Keratinocyte (primary cell): ENCODE results near the gene LRPPRC. TPM values are rescaled to one million over a fixed set of nuclear protein-coding genes. Genes with fewer than 3 reads are reported as not detected.

Source experiments
- DNase-seq: peaks from one replicate; pipeline ENCODE4 v3.0.0-alpha.2; 2011; ENCODE audit warnings: low read depth, missing footprints, low spot score
- FAIRE-seq: peaks from 2 replicates; lab custom pipeline; 2011; peaks lifted over from hg19 to GRCh38; lab: Jason Lieb, UNC
- H2AFZ ChIP-seq: 2 replicates; pipeline ENCODE4 v1.6.0; 2012; ENCODE audit warnings: low read length, control low read depth, inconsistent platforms; ENCODE audit not compliant: control insufficient read depth
- H3K27ac ChIP-seq: 2 replicates; pipeline ENCODE4 v1.5.1; 2011; ENCODE audit warnings: low read length; ENCODE audit not compliant: control insufficient read depth, insufficient read depth
- H3K27me3 ChIP-seq: 3 replicates; pipeline ENCODE4 v1.6.0; 2011; ENCODE audit warnings: low read length; ENCODE audit not compliant: control insufficient read depth, insufficient read depth; ENCODE audit errors: extremely low read depth
- H3K36me3 ChIP-seq, 2 experiments: 2 replicates in 1 of 2; 3 replicates in 1 of 2; pipeline ENCODE4 v1.5.1; 2011; ENCODE audit warnings: low read length in 2 of 2, mild to moderate bottlenecking in 1 of 2; ENCODE audit not compliant: control insufficient read depth in 2 of 2, insufficient read depth in 2 of 2; ENCODE audit errors: extremely low read depth in 1 of 2
- H3K4me1 ChIP-seq: 3 replicates; pipeline ENCODE4 v1.5.1; 2011; ENCODE audit warnings: low read length; ENCODE audit not compliant: control insufficient read depth, insufficient read depth; ENCODE audit errors: extremely low read depth
- H3K4me2 ChIP-seq: 3 replicates; pipeline ENCODE4 v1.6.0; 2011; ENCODE audit warnings: low read depth, low read length; ENCODE audit not compliant: control insufficient read depth, insufficient read depth; ENCODE audit errors: extremely low read depth
- H3K4me3 ChIP-seq, 3 experiments: fragments of 200-600 bp in 1 of 3; sonication (generic) in 1 of 3; 2 replicates in 2 of 3; 3 replicates in 1 of 3; pipeline ENCODE4 v1.5.1; 2011 to 2016; ENCODE audit warnings: low read length in 3 of 3, mild to moderate bottlenecking in 3 of 3, control low read depth in 2 of 3, inconsistent platforms in 1 of 3, low read depth in 1 of 3, mixed read lengths in 1 of 3, mixed run types in 1 of 3, moderate library complexity in 1 of 3; ENCODE audit not compliant: control insufficient read depth in 2 of 3, insufficient read depth in 2 of 3; ENCODE audit errors: extremely low read depth in 1 of 3
- H3K79me2 ChIP-seq: 2 replicates; pipeline ENCODE4 v1.6.0; 2012; ENCODE audit warnings: low read length; ENCODE audit not compliant: control insufficient read depth, insufficient read depth
- H3K9ac ChIP-seq: 3 replicates; pipeline ENCODE4 v1.6.0; 2011; ENCODE audit warnings: low read length; ENCODE audit not compliant: control insufficient read depth, insufficient read depth; ENCODE audit errors: extremely low read depth
- H3K9me1 ChIP-seq: 3 replicates; pipeline ENCODE4 v1.6.0; 2011; ENCODE audit warnings: low read length; ENCODE audit not compliant: control insufficient read depth, insufficient read depth; ENCODE audit errors: extremely low read depth
- H3K9me3 ChIP-seq: 2 replicates; pipeline ENCODE4 v1.5.1; 2012; ENCODE audit warnings: low read depth, low read length; ENCODE audit not compliant: control insufficient read depth
- H4K20me1 ChIP-seq: 3 replicates; pipeline ENCODE4 v1.6.0; 2011; ENCODE audit warnings: low read length; ENCODE audit not compliant: control insufficient read depth, insufficient read depth; ENCODE audit errors: extremely low read depth
- EZH2 ChIP-seq: IDR thresholded peaks from one replicate; pipeline ENCODE4 v1.6.1; 2012; ENCODE audit warnings: inconsistent platforms, mild to moderate bottlenecking, low read length, moderate library complexity
- dilution Hi-C: fragments of 300-500 bp; cut with MboI; formaldehyde crosslinking; loops from one replicate; pipeline ENCODE4 v1.7.0; 2020; ENCODE audit warnings: low sequenced_read_pairs; ENCODE audit not compliant: extremely low pct_ligation_motif_present
- polyA minus RNA-seq, 3 experiments: library from RNA; depleted of rRNA, polyadenylated mRNA; stranded (reverse); fragments of >200 nt; gene quantifications; 1 replicate in 1 of 3; 2 replicates in 1 of 3; 3 replicates in 1 of 3; pipeline ENCODE4 v1.2.3, GENCODE V29; 2011
- polyA plus RNA-seq, 5 experiments: library from polyadenylated mRNA; depleted of rRNA in 3 of 5; stranded (reverse) in 3 of 5; stranded (forward) in 1 of 5; unstranded in 1 of 5; fragments of >200 nt; gene quantifications; 1 replicate in 1 of 5; 2 replicates in 3 of 5; 3 replicates in 1 of 5; pipeline versions ENCODE4 v1.2.1 to v1.2.3, GENCODE V29; 2011 to 2012; ENCODE audit warnings: missing spikeins in 2 of 5, low read depth in 1 of 5, low replicate concordance in 1 of 5
- TF ChIP-seq, protein P1 (sequence below), 3 experiments: IDR thresholded peaks in 1 of 3; conservative IDR thresholded peaks in 1 of 3; optimal IDR thresholded peaks in 1 of 3; 2 replicates in 2 of 3; 3 replicates in 1 of 3; pipeline versions ENCODE3 to v1.5.1; 2011; ENCODE audit warnings: low read length in 3 of 3, mild to moderate bottlenecking in 3 of 3, moderate library complexity in 2 of 3, control low read depth in 1 of 3, inconsistent platforms in 1 of 3; ENCODE audit not compliant: insufficient read depth in 2 of 3; ENCODE audit errors: extremely low read depth in 1 of 3

Gene LRPPRC
- polyA plus RNA-seq (59.0 to 115 TPM (median 61.4 TPM) in 3 replicates), polyA minus RNA-seq (23.0 to 181 TPM (median 78.1 TPM) in 3 replicates)
- 65.2 TPM for polyA plus RNA-seq (2011; ENCODE audit: low read depth)
- polyA plus RNA-seq (2011; cell fraction: cytosol; rRNA removed): 46.0 and 95.0 TPM in 2 replicates
- polyA plus RNA-seq (2011; cell fraction: nucleus; rRNA removed): 85.8 and 129 TPM in 2 replicates
- polyA plus RNA-seq (2012; ENCODE audit: low replicate concordance): 38.9 and 60.7 TPM in 2 replicates
- 161 TPM for polyA minus RNA-seq (2011; cell fraction: cytosol; rRNA and poly(A)+ RNA removed)
- 107 and 191 TPM in 2 replicates for polyA minus RNA-seq (2011; cell fraction: nucleus; rRNA and poly(A)+ RNA removed)

DNA sequence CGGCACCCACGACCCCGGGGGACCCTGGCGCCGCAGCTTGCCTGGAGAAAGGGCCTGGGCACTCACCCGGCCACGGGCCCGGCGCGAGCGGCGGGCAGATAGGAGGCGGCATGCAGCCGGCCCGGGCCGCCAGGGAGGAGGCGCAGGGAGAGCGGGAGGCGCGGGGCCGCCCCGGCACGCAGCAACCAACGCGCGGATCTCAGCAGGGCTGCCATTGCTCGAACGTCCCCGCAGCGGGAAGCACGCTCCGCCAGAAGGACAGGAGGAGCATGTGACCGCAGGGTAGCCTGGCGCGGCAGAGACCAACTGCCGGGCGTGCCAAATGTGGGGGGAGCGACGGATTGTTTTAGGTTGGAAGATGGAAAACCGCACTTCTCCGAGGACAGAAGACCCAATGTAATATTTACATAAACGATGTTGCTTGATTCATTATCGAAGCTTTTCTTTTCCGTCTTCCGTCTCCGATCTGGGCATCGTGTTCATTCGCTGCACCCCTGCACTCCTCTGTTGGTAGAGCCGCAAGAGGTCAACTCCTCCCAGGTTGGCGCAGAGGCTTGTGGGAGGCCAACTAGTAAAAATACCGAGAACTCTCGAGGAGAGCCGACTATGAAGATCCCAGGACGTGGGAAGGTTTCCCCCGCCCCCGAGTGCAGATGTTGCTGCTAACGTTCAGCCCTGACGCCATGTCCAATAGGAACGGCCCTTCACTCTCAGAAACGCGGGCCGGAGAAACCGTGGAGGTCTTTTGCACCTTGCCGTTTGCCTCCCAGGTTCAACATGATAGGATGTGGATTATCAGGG lies at the start of gene LRPPRC:
Gene LRPPRC (minus strand): TSS at position 257 of the 801 bp plus-strand sequence. CDS start 42 bp downstream, at position 215.
- Histone ChIP-seq H3K4me3 (peak within 1 kb of the TSS; percentile 96 to 99 (median 98)), H3K9me3 (no peaks in the 10 kb centered on the region), H3K79me2 (peaks cover 49% of the 10 kb centered on the region), H3K9ac (peak within 1 kb of the TSS; percentile 94), H3K9me1 (peaks cover 2% of the 10 kb centered on the region), H2AFZ (peak within 1 kb of the TSS; percentile 99), H4K20me1 (peaks cover 13% of the 10 kb centered on the region), H3K36me3 (peaks cover 8 to 20% of the 10 kb centered on the region in 2 experiments), H3K4me1 (peaks cover 16% of the 10 kb centered on the region), H3K27me3 (no peaks in the 10 kb centered on the region), H3K27ac (peak within 1 kb of the TSS; percentile 95), H3K4me2 (peak within 1 kb of the TSS; percentile 90)
- no peak for TF ChIP-seq EZH2
- TF ChIP-seq, protein P1, sequence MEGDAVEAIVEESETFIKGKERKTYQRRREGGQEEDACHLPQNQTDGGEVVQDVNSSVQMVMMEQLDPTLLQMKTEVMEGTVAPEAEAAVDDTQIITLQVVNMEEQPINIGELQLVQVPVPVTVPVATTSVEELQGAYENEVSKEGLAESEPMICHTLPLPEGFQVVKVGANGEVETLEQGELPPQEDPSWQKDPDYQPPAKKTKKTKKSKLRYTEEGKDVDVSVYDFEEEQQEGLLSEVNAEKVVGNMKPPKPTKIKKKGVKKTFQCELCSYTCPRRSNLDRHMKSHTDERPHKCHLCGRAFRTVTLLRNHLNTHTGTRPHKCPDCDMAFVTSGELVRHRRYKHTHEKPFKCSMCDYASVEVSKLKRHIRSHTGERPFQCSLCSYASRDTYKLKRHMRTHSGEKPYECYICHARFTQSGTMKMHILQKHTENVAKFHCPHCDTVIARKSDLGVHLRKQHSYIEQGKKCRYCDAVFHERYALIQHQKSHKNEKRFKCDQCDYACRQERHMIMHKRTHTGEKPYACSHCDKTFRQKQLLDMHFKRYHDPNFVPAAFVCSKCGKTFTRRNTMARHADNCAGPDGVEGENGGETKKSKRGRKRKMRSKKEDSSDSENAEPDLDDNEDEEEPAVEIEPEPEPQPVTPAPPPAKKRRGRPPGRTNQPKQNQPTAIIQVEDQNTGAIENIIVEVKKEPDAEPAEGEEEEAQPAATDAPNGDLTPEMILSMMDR (optimal IDR thresholded peaks at IDR 0.05 in 1 of 3, IDR thresholded peaks at IDR 0.05 in 1 of 3, conservative IDR thresholded peaks at IDR 0.05 in 1 of 3; ENCODE audit: extremely low read depth in 1 of 3, insufficient read depth in 2 of 3, low read length in 3 of 3): no peak
- peak; percentile 67 for DNase-seq
- FAIRE-seq: peak; percentile 87
- dilution Hi-C loops: no loop called here

- Histone ChIP-seq H3K4me3 (no peak overlapping the region), H3K27me3 (peaks cover 6% of the 10 kb centered on the region), H3K27ac (no peak overlapping the region), H3K79me2 (no peaks in the 10 kb centered on the region), H3K9ac (no peak overlapping the region), H4K20me1 (no peaks in the 10 kb centered on the region), H3K9me3 (no peaks in the 10 kb centered on the region), H3K4me2 (no peak overlapping the region), H3K4me1 (peaks cover 6% of the 10 kb centered on the region), H2AFZ (no peak overlapping the region), H3K9me1 (no peaks in the 10 kb centered on the region), H3K36me3 (no peaks in the 10 kb centered on the region)
- FAIRE-seq (no peak), DNase-seq (no peak)
- dilution Hi-C loops: no loop called here
- TF ChIP-seq, protein P1 (optimal IDR thresholded peaks at IDR 0.05 in 1 of 3, IDR thresholded peaks at IDR 0.05 in 1 of 3, conservative IDR thresholded peaks at IDR 0.05 in 1 of 3; ENCODE audit: extremely low read depth in 1 of 3, insufficient read depth in 2 of 3, low read length in 3 of 3): no peak
- no peak for TF ChIP-seq EZH2
These were observed 49.3 kb upstream of the LRPPRC start for GRCh38 chr2:44045061-44045460.
